Measurements from ENCODE around the gene ESPNL. TPM values are rescaled to one million over a fixed set of nuclear protein-coding genes. Genes with fewer than 3 reads are reported as not detected.

ESPNL gene
- total and polyA plus RNA-seq, 9 of the 15 experiments (the other 6 are each of a cell fraction or from before 2014, with no cell fraction given): 0.03 to 0.09 (median 0.05) TPM; not detected in 3

DNA sequence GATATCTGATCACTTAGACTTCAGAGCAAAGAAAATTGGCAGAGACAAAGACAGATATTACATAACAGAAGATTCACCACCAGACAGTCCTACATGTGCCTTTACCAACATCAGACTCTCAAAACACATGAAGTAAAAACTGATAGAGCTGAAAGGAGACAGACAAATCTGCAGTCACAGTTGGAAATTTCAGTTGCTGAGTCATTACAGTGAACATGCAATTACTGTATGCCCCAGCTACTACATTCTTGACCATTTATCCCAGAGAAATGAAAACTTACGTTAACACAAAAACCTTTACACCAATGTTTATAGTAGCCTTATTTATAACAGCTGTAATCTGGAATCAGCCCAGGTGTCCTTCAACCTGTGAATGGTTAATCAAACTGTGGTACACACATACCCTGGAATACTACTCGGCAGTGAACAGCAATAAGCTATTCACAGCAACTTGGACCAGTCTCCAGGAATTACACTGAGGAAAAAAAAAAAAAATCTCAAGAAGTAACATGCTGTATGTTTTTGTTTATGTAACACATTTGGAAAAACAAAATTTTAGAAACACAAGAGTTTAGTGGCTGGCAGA lies 46.9 kb upstream of the ESPNL start:
- ChIA-PET POLR2A (interaction anchor here (1.0 kb wide), 1 partner anchor 16 kb away, joined by 4 read pairs; no protein-coding TSS in a partner anchor), CTCF (ENCODE audit: low intra/inter-chr PET ratio) (no interaction called here)
- Histone ChIP-seq H3K27me3 (ENCODE audit: control insufficient read depth in 2 of 2, insufficient read depth in 2 of 2, low read length in 2 of 2) (no peaks in the 10 kb centered on the region), H3K4me1 (replicated peaks in 1 of 2; ENCODE audit: control insufficient read depth in 2 of 2, insufficient read depth in 2 of 2, low read length in 2 of 2) (no peaks in the 10 kb centered on the region; a peak in 2 of 5 replicates), H3K27ac (ENCODE audit: extremely low read depth, low read depth, low read length) (peak overlapping the region; percentile 4; the same call in 1 of the 3 replicates), H3K4me2 (ENCODE audit: insufficient read depth, low read length) (no peak overlapping the region; the same call in 1 of the 2 replicates), H3K79me2 (ENCODE audit: control insufficient read depth, insufficient read depth, low read length) (no peaks in the 10 kb centered on the region), H4K20me1 (replicated peaks; ENCODE audit: control insufficient read depth, insufficient read depth, low read length) (no peaks in the 10 kb centered on the region), H3K9ac (ENCODE audit: insufficient read depth in 1 of 2, low read depth in 2 of 2, low read length in 2 of 2) (no peak overlapping the region), H3K9me3 (replicated peaks; ENCODE audit: control insufficient read depth, insufficient read depth, low read depth, low read length) (0 out of 2 replicates have a peak, but pooled peaks cover 1% of the 10 kb centered on the region), H3K4me3 (no peak overlapping the region), H3K9me1 (ENCODE audit: control insufficient read depth, insufficient read depth, low read length) (no peaks in the 10 kb centered on the region), H2AFZ (ENCODE audit: low read depth, low read length) (no peak overlapping the region), H3K36me3 (ENCODE audit: control insufficient read depth, insufficient read depth, low read length) (no peaks in the 10 kb centered on the region)
- intact Hi-C loops (cut with micrococcal nuclease) (no loop called here), in situ Hi-C loops (cut with MboI) (no loop called here)
- no TSS peak for BruUV-seq (replicated peaks)
- 63% methylated on average over 2 of the region's 2 CpGs for WGBS (ENCODE audit: insufficient coverage, low coverage, missing lambda C conversion rate)
- DNase-seq (ENCODE audit: extremely low read depth in 1 of 4, low spot score in 3 of 4) (peak in 1 of 4 experiments; percentile 29), FAIRE-seq (peak; percentile 15), ATAC-seq (peak; percentile 68)
- TF ChIP-seq, protein P1, sequence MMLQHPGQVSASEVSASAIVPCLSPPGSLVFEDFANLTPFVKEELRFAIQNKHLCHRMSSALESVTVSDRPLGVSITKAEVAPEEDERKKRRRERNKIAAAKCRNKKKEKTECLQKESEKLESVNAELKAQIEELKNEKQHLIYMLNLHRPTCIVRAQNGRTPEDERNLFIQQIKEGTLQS (IDR thresholded peaks at IDR 0.05): peak; percentile 52
- TF ChIP-seq, protein P1 (CRISPR knock-in tag; conservative IDR thresholded peaks at IDR 0.05): no peak
- TF ChIP-seq RAD21 (CRISPR knock-in tag; conservative IDR thresholded peaks at IDR 0.05 in 1 of 2, IDR thresholded peaks at IDR 0.05 in 1 of 2) (no peak), BCOR (IDR thresholded peaks at IDR 0.05) (peak; percentile 67; the same call in 1 of the 2 replicates), SMARCA5 (IDR thresholded peaks at IDR 0.05) (0 out of 2 replicates have a peak, but pooled peaks have one; percentile 41), MAFF (IDR thresholded peaks at IDR 0.05; ENCODE audit: low read length) (peak; percentile 67; the same call in 1 of the 2 replicates), SAFB (IDR thresholded peaks at IDR 0.05; ENCODE audit: borderline replicate concordance, low read depth, low read length) (no peak), ARNT (IDR thresholded peaks at IDR 0.05) (0 out of 4 replicates have a peak, but pooled peaks of 1 of the 2 experiments have one; percentile 35), KDM1A (IDR thresholded peaks at IDR 0.05) (0 out of 4 replicates have a peak, but pooled peaks of 1 of the 2 experiments have one; percentile 48), SLC30A9 (CRISPR knock-in tag; IDR thresholded peaks at IDR 0.05) (no peak), ZNF75A (CRISPR knock-in tag; IDR thresholded peaks at IDR 0.05) (no peak), MAFG (tag; conservative IDR thresholded peaks at IDR 0.05) (peak; percentile 84)
